GM21825 (cell line): ENCODE measurements around the gene ACSS1.

ENCODE experiments used
- ATAC-seq: cut with Tn5 transposase; IDR thresholded peaks from one replicate; pipeline ENCODE4 v1.9.1; 2021; ENCODE audit warnings: mild to moderate bottlenecking, moderate library complexity; ENCODE audit not compliant: unreplicated experiment

Gene ACSS1

DNA sequence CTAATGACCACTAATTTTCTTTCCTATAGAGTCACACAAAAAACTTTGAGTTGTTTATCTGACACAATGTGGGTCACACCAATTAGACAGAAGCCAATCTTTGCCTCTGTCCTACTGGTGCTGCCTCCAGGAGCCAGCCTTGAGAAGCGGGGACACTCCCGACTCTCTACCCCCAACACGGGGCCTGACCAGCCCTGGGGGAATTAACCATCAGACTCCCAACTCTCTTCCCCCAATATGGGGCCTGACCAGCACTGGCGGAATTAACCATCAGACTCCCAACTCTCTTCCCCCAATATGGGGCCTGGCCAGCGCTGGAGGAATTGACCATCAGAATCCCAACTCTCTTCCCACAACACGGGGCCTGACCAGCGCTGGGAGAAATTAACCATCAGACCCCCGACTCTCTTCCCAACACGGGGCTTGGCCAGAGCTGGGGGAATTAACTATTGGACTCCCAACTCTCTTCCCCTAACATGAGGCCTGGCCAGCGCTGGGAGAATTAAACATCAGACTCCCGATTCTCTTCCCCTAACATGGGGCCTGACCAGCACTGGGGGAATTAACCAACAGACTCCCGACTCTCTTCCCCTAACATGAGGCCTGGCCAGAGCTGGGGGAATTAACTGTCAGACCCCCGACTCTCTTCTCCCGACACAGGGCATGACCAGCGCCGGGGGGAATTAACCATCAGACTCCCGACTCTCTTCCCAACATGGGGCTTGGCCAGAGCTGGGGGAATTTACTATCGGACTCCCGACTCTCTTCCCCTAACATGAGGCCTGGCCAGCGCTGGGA lies 96.4 kb downstream of the ACSS1 start:
- no peak for ATAC-seq

DNA sequence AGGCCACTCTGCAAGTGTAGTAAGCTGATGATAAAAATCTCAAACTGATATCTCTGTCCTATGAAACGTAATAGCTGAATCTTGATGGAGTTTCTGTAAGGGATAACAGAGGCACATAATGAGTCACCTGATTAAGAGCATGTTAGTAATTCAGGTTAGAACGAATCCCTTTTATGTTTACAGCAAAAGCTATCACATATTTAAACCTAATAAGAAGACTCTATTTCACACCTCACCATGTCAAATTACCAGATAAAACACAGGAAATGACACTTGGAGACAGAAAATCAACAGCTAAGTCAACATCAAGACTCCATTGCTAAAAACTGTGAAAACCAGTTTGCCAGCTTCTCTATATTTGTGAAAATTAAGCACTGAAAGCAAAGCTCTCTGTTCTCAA lies 97.1 kb downstream of the ACSS1 start:
- ATAC-seq = no peak

DNA sequence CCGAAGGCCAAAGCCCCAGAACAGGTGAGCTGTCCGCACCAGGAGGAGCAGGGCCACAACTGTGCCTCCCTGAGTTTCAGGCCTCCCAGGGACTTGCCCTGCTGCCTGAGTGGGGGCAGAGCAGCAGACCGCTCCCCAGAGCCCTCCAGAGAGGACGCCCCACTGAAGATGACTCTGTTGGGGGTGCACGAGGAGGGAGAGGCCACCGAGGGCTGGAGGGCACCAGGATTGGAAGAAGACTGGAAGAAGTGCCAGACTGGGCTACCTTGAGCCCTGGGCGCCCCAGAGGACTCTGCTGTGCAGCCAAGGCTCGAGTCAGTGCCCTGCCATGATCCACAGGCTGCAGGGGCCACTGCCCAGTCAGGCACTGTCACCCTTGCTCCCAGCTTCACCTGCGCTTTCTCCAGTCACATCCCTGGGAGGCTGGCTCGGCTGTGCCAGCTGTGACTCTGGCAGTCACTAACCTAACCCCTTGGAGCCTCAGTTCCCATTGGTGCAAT lies 97.6 kb downstream of the ACSS1 start:
- no peak for ATAC-seq

DNA sequence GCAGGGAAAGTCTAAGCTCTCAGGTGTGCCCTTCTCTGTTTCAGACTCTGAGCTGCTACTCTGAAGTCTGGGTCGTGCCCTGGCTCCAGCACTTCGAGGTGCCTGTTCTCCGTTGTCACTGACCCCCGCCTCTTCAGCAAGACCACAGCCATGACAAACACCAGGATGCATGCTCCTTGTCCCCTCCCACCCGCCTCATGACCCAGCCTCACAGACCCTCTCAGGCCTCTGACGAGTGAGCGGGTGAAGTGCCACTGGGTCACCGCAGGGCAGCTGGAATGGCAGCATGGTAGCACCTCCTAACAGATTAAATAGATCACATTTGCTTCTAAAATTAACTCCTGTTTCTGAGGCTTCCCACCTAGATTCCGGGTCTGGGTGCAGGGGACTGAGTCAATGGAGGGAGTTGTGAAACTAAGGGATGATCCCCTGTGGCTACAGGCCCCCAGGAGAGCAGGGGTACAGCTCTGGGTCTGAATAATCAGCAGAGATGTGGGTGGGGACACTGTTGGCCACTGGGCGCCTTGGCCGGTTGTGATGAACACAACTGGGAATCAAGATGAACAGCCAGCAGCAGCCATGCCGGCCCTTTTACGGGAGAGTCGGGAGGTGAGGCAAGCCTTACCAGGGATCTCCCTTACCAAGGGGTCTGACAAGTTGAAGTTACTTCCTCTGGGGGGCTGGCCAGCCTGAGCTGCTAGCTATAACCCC lies 98.2 kb downstream of the ACSS1 start:
- ATAC-seq = no peak

DNA sequence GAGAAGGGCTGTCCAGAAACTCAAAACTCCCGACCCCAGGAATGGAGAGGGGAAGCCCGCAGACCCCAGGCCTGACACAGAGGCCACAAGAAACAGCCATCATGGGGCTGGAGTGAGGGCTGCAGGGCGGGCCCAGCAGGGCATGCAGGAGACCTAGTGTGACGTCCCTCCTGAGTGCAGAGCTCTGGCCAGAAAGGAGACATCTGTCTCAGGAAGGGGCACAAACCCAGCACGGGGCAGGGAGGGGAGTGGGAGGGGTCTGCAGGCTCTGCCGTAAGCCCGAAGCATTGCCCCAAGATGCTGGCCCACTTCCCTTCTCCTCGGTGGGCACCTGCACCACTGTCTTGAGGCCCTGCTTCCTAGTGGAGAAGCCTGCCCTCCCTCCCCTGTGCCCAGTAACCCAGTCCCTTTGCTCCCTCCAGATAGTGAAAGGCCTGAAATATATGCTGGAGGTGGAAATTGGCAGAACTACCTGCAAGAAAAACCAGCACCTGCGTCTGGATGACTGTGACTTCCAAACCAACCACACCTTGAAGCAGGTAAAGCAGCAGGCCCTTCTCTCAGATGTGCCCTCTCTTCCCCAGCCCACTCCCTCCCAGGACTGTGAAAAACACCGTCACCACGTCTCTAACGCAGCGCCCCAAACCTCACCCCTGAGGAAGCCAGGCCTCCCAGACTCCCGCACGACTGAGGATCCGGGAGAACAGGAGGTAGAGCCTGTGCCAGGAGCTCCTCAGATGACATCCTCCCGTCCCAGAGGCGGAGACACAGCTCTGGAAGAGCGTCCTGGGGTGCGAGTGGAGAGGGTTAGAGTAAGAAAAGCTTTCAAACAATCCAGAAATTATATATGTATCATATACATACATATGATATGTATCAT lies 99.2 kb downstream of the ACSS1 start:
- ATAC-seq = no peak

DNA sequence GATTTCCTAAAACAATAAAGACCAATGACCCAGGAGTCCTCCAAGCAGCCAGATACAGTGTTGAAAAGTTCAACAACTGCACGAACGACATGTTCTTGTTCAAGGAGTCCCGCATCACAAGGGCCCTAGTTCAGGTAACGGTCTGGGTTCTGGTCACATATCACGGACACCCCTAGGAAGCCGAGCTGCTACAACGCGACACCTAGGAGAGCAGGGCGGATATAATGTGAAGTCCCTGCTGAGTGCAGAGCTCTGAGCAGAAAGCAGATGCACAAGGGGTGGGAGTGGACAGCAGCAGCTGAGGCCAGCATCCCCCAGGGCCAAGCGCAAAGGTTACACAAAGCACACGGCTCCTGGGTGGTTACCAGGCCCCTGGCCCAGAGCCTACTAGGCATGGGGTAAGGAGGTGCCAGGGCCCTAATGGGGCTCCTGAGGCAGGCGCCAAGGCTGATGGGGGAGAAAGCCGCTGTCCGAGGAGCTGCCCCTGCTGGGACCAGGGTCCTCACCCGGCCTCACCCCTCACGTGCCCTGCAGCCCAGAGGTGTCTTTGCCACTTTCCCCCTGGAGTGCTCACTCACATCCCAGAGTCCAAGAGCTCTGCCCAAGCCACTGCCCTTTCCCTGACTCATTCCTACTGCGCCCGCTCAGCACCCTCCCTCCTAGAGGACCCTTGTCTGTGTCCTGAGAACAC lies 100.5 kb downstream of the ACSS1 start:
- no peak for ATAC-seq
